ENCODE measurements around the gene PNPLA1. TPM values are rescaled to one million over a fixed set of nuclear protein-coding genes. Genes with fewer than 3 reads are reported as not detected.

The PNPLA1 gene
- total RNA-seq, 1 donor from 2014 or later, result not detected

GRCh38 chr6:36224918-36225461, 44.9 kb upstream of the PNPLA1 start:
- Histone ChIP-seq H3K9me3 (replicated peaks) (no peaks in the 10 kb centered on the region), H3K4me1 (peaks cover 13% of the 10 kb centered on the region), H3K27me3 (ENCODE audit: low read depth) (no peaks in the 10 kb centered on the region), H3K27ac (replicated peaks) (no peak overlapping the region), H3K4me3 (no peak overlapping the region), H3K36me3 (peaks cover 84% of the 10 kb centered on the region)
- intact Hi-C loops (cut with micrococcal nuclease), result no loop called here
- TF ChIP-seq CTCF (IDR thresholded peaks at IDR 0.05; ENCODE audit: borderline replicate concordance), result no peak
- DNase-seq, result no peak

- H3K36me3 ChIP-seq, result peaks cover 89% of the 10 kb centered on the region
- peaks cover 13% of the 10 kb centered on the region for H3K4me1 ChIP-seq
- no peak overlapping the region for H3K4me3 ChIP-seq
- DNase-seq, result no peak
- H3K27me3 ChIP-seq (ENCODE audit: low read depth), result no peaks in the 10 kb centered on the region
- intact Hi-C loops (cut with micrococcal nuclease), result no loop called here
- no peak for TF ChIP-seq CTCF (IDR thresholded peaks at IDR 0.05; ENCODE audit: borderline replicate concordance)
- H3K9me3 ChIP-seq (replicated peaks), result no peaks in the 10 kb centered on the region
- H3K27ac ChIP-seq (replicated peaks), result no peak overlapping the region
Observed at GRCh38 chr6:36226438-36227047, 43.3 kb upstream of the PNPLA1 start.

- H3K9me3 ChIP-seq (replicated peaks), result no peaks in the 10 kb centered on the region
- H3K4me3 ChIP-seq, result no peak overlapping the region
- intact Hi-C loops (cut with micrococcal nuclease), result no loop called here
- no peak for DNase-seq
- no peak overlapping the region for H3K27ac ChIP-seq (replicated peaks)
- no peak for TF ChIP-seq CTCF (IDR thresholded peaks at IDR 0.05; ENCODE audit: borderline replicate concordance)
- peaks cover 90% of the 10 kb centered on the region for H3K36me3 ChIP-seq
- peaks cover 13% of the 10 kb centered on the region for H3K4me1 ChIP-seq
- H3K27me3 ChIP-seq (ENCODE audit: low read depth), result no peaks in the 10 kb centered on the region
Observed at GRCh38 chr6:36227379-36228228, 42.3 kb upstream of the PNPLA1 start.

GRCh38 chr6:36229223-36229622, 40.6 kb upstream of the PNPLA1 start:
- Histone ChIP-seq H3K4me3 (no peak overlapping the region), H3K27ac (replicated peaks) (no peak overlapping the region), H3K9me3 (replicated peaks) (no peaks in the 10 kb centered on the region), H3K4me1 (peaks cover 12% of the 10 kb centered on the region), H3K27me3 (ENCODE audit: low read depth) (no peaks in the 10 kb centered on the region), H3K36me3 (peaks cover 86% of the 10 kb centered on the region)
- no peak for DNase-seq
- no peak for TF ChIP-seq CTCF (IDR thresholded peaks at IDR 0.05; ENCODE audit: borderline replicate concordance)
- intact Hi-C loops (cut with micrococcal nuclease), result no loop called here

GRCh38 chr6:36230371-36230770, 39.5 kb upstream of the PNPLA1 start:
- intact Hi-C loops (cut with micrococcal nuclease), result no loop called here
- Histone ChIP-seq H3K4me3 (no peak overlapping the region), H3K9me3 (replicated peaks) (no peaks in the 10 kb centered on the region), H3K27ac (replicated peaks) (no peak overlapping the region), H3K4me1 (peaks cover under 1% of the 10 kb centered on the region), H3K36me3 (peaks cover 81% of the 10 kb centered on the region), H3K27me3 (ENCODE audit: low read depth) (no peaks in the 10 kb centered on the region)
- DNase-seq, result no peak
- TF ChIP-seq CTCF (IDR thresholded peaks at IDR 0.05; ENCODE audit: borderline replicate concordance), result no peak
